CD4-positive, alpha-beta T cell (primary cell): ENCODE data around the gene BORCS5. TPM values are rescaled to one million over a fixed set of nuclear protein-coding genes. Genes with fewer than 3 reads are reported as not detected.

Source experiments
- ATAC-seq: fragments of 200-7000 bp; cut with Tn5 transposase; one replicate; pipeline ENCODE4 v1.10.0; 2022; ENCODE audit warnings: mild to moderate bottlenecking; ENCODE audit not compliant: poor library complexity
- CTCF ChIA-PET: fragments of 350-600 bp; sonication (Branson Sonifier 250); formaldehyde crosslinking; loops from one replicate; lab custom pipeline; 2021; ENCODE audit warnings: antibody characterized with exemption, inconsistent platforms; lab: Charles Lee
- POLR2A ChIA-PET: fragments of 350-600 bp; sonication (Branson Sonifier 250); formaldehyde crosslinking; loops from one replicate; lab custom pipeline; 2021; ENCODE audit warnings: antibody characterized with exemption, inconsistent platforms; lab: Charles Lee
- DNase-seq, 14 experiments: peaks; one replicate each; pipeline ENCODE4 v3.0.0-alpha.2; 2013 to 2020; ENCODE audit warnings: mixed read lengths in 2 of 14
- H3K27ac ChIP-seq, 2 donors: one replicate each; pipeline versions ENCODE4 v1.5.1 to v1.7.0; 2013; ENCODE audit warnings: low read length in 2 of 2, low read depth in 1 of 2, mild to moderate bottlenecking in 1 of 2
- H3K27me3 ChIP-seq, 2 experiments: 1 replicate in 1 of 2; 2 replicates in 1 of 2; pipeline versions ENCODE4 v1.6.1 to v1.7.0; 2013; ENCODE audit warnings: low read length in 2 of 2, control low read depth in 1 of 2, mild to moderate bottlenecking in 1 of 2, moderate library complexity in 1 of 2; ENCODE audit not compliant: insufficient read depth in 2 of 2, control insufficient read depth in 1 of 2
- H3K36me3 ChIP-seq: one replicate; pipeline ENCODE4 v1.6.1; 2013; ENCODE audit warnings: low read length, control low read depth; ENCODE audit not compliant: insufficient read depth
- H3K4me1 ChIP-seq: one replicate; pipeline ENCODE4 v1.6.1; 2013; ENCODE audit warnings: low read length, control low read depth; ENCODE audit not compliant: insufficient read depth
- H3K4me3 ChIP-seq: one replicate; pipeline ENCODE4 v1.5.1; 2013; ENCODE audit warnings: mild to moderate bottlenecking, low read length, moderate library complexity
- H3K9me3 ChIP-seq, 2 experiments: 1 replicate in 1 of 2; 2 replicates in 1 of 2; pipeline versions ENCODE4 v1.6.1 to v1.7.0; 2013; ENCODE audit warnings: low read length in 2 of 2, mild to moderate bottlenecking in 2 of 2, control low read depth in 1 of 2, moderate library complexity in 1 of 2; ENCODE audit not compliant: control insufficient read depth in 1 of 2, insufficient read depth in 1 of 2
- H3K27ac Mint-ChIP-seq: one replicate; pipeline ENCODE4 v1.8.0; 2020; ENCODE audit warnings: mixed read lengths
- H3K27me3 Mint-ChIP-seq: one replicate; pipeline ENCODE4 v1.8.0; 2021; ENCODE audit warnings: mixed read lengths
- H3K36me3 Mint-ChIP-seq: one replicate; pipeline ENCODE4 v1.8.0; 2021; ENCODE audit warnings: low read depth, mixed read lengths
- H3K4me1 Mint-ChIP-seq: one replicate; pipeline ENCODE4 v1.8.0; 2021; ENCODE audit warnings: low read depth, mixed read lengths
- H3K4me3 Mint-ChIP-seq: one replicate; pipeline ENCODE4 v1.8.0; 2020; ENCODE audit warnings: mild to moderate bottlenecking, mixed read lengths
- H3K9me3 Mint-ChIP-seq: one replicate; pipeline ENCODE4 v1.8.0; 2020; ENCODE audit warnings: mixed read lengths
- CTCF ChIP-seq: fragments of 200-600 bp; IDR thresholded peaks from one replicate; pipeline ENCODE4 v1.8.0; 2022; ENCODE audit warnings: antibody characterized with exemption, mild to moderate bottlenecking
- intact Hi-C, 2 experiments: fragments of 100-400 bp; cut with DNase I in 1 of 2; cut with micrococcal nuclease in 1 of 2; formaldehyde crosslinking; loops; one replicate each; pipeline versions ENCODE4 v1.15.1 to v1.9.0; 2023 to 2025; cut with DNase I, micrococcal nuclease
- total RNA-seq, 174 experiments: library from RNA in 2 of 174; stranded (reverse) in 2 of 174; gene quantifications; one replicate each; pipeline ENCODE4 v1.2.3 and lab custom pipeline; 2021 to 2026

Gene BORCS5
- total RNA-seq, 2 experiments from 2014 or later, result 36.4 to 39.3 TPM

GRCh38 chr12:12381982-12382381 lies 25.1 kb downstream of the BORCS5 start:
- Mint-ChIP-seq H3K27ac (peak overlapping the region; percentile 89), H3K9me3 (no peaks in the 10 kb centered on the region), H3K4me1 (peaks cover 68% of the 10 kb centered on the region), H3K36me3 (peaks cover 60% of the 10 kb centered on the region), H3K27me3 (no peaks in the 10 kb centered on the region), H3K4me3 (no peak overlapping the region)
- no peaks in the 10 kb centered on the region for H3K9me3 ChIP-seq
- no peaks in the 10 kb centered on the region for H3K36me3 ChIP-seq
- POLR2A ChIA-PET, result no interaction called here
- no peak for DNase-seq
- H3K27me3 ChIP-seq, result no peaks in the 10 kb centered on the region
- no peak for ATAC-seq
- no peak overlapping the region for H3K4me3 ChIP-seq
- intact Hi-C loops, result loop anchor here in 1 of 2 experiments (2.0 kb wide), 1 partner anchor 93 kb away; no protein-coding TSS in a partner anchor
- no peak overlapping the region for H3K27ac ChIP-seq
- H3K4me1 ChIP-seq, result peaks cover 28% of the 10 kb centered on the region
- TF ChIP-seq CTCF, result no peak
- CTCF ChIA-PET, result no interaction called here

- H3K9me3 Mint-ChIP-seq, result no peaks in the 10 kb centered on the region
- DNase-seq (peak in 5 of 14 experiments; percentile 17 to 70 (median 32)), ATAC-seq (peak; percentile 19)
- Histone ChIP-seq H3K4me1 (peaks cover 15% of the 10 kb centered on the region), H3K27me3 (no peaks in the 10 kb centered on the region), H3K9me3 (no peaks in the 10 kb centered on the region), H3K27ac (peak overlapping the region in 1 of 2 donors; percentile 65), H3K36me3 (no peaks in the 10 kb centered on the region), H3K4me3 (no peak overlapping the region)
- peak overlapping the region; percentile 79 for H3K27ac Mint-ChIP-seq
- ChIA-PET CTCF (interaction anchor here (1.6 kb wide), 1 partner anchor 127 kb away, joined by 3 read pairs; no protein-coding TSS in a partner anchor), POLR2A (interaction anchor here (1.0 to 2.0 kb wide), 13 partner anchors 18 to 353 kb away, joined by 3 to 18 read pairs (median 3); partner anchors contain the start of gene DUSP16)
- H3K4me1 Mint-ChIP-seq, result peaks cover 61% of the 10 kb centered on the region
- H3K27me3 Mint-ChIP-seq, result no peaks in the 10 kb centered on the region
- peaks cover 74% of the 10 kb centered on the region for H3K36me3 Mint-ChIP-seq
- H3K4me3 Mint-ChIP-seq, result peak overlapping the region; percentile 56
- TF ChIP-seq CTCF, result no peak
- intact Hi-C loops, result loop anchor here in 1 of 2 experiments (2.0 kb wide), 1 partner anchor 46 kb away; no protein-coding TSS in a partner anchor
Observed at GRCh38 chr12:12384571-12385340, 27.9 kb downstream of the BORCS5 start.

DNA sequence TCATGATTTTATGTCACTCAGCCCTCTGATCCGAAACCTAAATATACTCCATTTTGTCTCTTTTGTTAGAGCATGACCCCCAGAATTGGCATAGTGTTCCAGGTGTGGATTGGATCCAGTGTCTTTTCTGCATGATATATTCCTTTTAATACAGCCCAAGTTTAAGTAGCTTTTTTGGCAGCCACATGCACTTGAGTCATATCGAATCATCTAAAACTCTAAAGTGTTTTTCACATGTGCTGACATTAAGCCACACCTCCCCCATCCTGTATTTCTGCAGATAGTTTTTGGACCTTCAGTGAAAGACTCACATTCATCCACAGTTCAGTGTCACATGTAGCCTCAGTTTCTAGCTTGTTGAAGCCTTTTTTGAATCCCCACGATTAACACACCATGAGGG lies 30.6 kb downstream of the BORCS5 start:
- no peak for ATAC-seq
- no peak overlapping the region for H3K4me3 Mint-ChIP-seq
- H3K9me3 Mint-ChIP-seq, result no peaks in the 10 kb centered on the region
- H3K9me3 ChIP-seq, result no peaks in the 10 kb centered on the region
- H3K4me3 ChIP-seq, result no peak overlapping the region
- H3K36me3 ChIP-seq, result no peaks in the 10 kb centered on the region
- no peak for TF ChIP-seq CTCF
- ChIA-PET CTCF (interaction anchor here (1.2 kb wide), 2 partner anchors 116 to 350 kb away, joined by 3 read pairs; no protein-coding TSS in a partner anchor), POLR2A (interaction anchor here (1.3 kb wide), 1 partner anchor 94 kb away, joined by 4 read pairs; no protein-coding TSS in a partner anchor)
- H3K4me1 ChIP-seq, result peaks cover 10% of the 10 kb centered on the region
- peak in 3 of 14 experiments; percentile 27 to 39 (median 35) for DNase-seq
- H3K27ac Mint-ChIP-seq, result peak overlapping the region; percentile 62
- no peak overlapping the region for H3K27ac ChIP-seq
- intact Hi-C loops, result no loop called here
- H3K4me1 Mint-ChIP-seq, result peaks cover 48% of the 10 kb centered on the region
- no peaks in the 10 kb centered on the region for H3K27me3 ChIP-seq
- H3K36me3 Mint-ChIP-seq, result peaks cover 65% of the 10 kb centered on the region
- no peaks in the 10 kb centered on the region for H3K27me3 Mint-ChIP-seq
